Pons (tissue), 1 donor: Measurements from ENCODE around the gene EHBP1L1.

Experiments used
- DNase-seq: peaks from one replicate; pipeline ENCODE4 v3.0.0-alpha.2; 2016; ENCODE audit warnings: low spot score

EHBP1L1 gene

GRCh38 chr11:65546217-65546958 is 29.5 kb upstream of the EHBP1L1 start:
- DNase-seq = no peak

- DNase-seq = no peak
These were observed 28.3 kb upstream of the EHBP1L1 start for GRCh38 chr11:65547446-65548125.

DNA sequence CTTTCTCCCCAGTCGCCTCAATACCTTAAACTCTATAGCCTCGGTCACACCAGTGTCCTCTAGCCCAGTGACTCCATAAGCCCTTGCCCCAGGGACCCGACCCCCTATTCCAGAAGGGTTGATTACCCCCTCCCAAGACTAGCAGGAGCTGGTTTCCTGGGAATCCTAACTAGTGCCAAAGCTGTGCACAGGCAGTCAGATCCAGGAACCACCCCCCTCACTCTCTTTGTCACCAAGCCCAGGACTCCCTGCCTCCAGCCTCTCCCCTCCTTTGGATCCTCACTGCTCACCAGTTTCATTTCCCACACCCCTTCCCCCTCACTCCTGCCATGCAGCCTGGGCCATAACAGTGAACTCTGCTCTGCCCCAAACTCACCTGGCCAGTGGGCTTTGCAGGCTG is 27.5 kb upstream of the EHBP1L1 start:
- DNase-seq = no peak

DNA sequence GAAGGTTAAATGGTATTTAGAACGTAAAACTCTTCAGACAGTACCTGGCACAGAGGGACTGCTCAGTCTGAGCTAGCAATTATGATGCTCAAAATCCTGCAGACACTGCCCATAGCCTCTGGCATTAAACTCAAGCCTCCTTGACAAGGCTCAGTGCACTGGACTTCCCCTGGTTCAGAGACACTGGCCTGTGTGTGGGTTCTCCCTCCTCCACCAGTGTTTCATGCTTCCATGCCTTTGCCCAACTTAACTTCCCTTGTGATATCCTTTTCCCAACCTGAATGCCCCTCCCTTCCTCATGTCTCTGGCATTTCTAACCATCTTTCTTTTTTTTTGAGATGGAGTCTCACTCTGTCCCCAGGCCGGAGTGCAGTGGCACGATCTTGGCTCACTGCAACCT is 26.8 kb upstream of the EHBP1L1 start:
- no peak for DNase-seq

GRCh38 chr11:65551572-65552387 is 24.1 kb upstream of the EHBP1L1 start:
- no peak for DNase-seq

DNA sequence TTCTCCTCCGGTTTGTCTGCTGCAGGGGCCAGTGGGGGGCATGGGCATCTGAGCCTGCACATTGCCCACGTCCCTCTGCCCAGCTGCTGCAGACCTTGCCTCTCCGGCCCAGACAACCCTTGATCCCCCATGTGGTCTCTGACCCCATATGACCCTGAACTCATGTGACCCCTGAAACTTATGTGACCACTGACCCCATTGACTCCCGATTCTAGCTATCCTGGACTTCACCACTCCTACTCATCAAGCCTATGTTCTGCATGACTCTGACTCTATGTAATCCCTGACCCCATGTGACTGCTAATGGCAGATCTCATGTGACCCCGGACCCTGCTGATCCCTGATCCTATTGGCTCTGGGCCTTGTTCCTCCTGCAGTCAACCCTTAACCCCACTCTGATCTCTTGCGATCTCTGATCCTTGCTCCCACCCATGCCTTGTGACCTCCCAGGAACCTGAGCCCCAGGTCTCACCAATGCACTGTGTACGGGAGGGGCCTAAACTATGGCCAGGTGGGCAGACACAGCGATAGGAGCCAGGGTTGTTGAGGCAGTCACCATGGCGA is 23.4 kb upstream of the EHBP1L1 start:
- DNase-seq = no peak

- DNase-seq = no peak
These were observed 22.4 kb upstream of the EHBP1L1 start for GRCh38 chr11:65553301-65554001.

DNA sequence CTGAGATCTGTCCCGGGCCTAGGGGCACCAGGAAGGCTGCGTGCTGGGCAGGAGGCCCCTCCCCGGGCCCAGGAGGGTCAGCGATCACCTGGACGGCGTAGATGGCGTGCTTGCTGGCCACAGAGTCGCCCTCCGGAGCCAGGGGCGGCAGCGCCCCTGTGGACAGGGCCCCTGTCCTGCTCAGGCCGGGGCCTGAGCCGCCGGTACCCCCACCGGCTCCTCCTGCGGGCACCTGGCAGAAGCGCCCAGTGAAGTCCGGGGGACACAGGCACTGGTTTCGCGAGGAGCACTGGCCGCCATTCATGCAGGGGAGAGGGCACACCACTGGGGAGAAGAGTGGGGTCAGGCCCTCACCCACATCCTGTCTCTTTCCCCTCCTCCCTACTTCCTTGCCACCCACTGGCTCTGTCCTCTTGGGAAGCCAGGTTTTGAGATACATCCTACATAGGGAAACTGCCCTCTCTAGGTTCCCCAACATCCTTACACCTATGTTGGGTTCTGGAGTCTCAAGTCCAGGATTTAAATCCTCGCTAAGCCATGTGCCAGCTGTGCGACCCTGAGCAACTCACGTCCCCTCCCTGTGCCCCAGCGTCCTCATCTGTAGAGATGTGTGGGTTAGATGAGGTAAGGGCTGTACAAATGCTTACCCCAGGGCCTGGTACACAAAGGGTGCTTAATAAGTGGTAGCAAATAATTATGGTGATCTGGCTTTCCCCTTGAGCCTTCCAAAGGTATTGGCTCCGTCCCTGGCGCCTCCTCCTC is 21.6 kb upstream of the EHBP1L1 start:
- no peak for DNase-seq

DNA sequence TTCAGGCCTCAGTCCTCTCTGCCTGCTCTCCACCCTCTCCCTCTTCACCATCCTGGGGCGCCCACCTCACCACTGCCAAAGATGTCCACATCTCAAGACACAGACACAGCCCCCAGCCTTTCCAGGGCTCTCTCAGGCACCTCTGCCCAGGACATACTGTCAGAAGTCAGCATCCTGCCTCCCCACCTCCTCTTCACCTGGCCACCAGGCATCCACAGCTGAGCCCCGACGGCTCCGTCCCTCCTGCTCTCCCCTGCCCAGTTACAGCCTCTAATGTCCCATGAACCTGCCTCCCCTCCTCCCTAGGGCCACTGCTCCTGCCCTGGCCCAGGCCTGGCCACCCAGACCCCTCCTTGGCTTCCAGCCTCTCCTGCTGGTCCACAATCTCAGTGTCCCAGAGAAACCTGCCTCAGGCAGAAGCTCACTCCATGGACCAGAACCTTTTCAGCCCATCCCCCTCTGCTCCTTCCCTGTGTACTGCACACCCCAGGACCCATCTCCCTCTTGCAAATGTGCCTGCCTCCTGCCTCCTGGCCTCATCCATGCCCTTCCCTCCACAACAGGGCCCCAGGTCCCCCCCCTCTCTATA is 20.9 kb upstream of the EHBP1L1 start:
- no peak for DNase-seq

DNA sequence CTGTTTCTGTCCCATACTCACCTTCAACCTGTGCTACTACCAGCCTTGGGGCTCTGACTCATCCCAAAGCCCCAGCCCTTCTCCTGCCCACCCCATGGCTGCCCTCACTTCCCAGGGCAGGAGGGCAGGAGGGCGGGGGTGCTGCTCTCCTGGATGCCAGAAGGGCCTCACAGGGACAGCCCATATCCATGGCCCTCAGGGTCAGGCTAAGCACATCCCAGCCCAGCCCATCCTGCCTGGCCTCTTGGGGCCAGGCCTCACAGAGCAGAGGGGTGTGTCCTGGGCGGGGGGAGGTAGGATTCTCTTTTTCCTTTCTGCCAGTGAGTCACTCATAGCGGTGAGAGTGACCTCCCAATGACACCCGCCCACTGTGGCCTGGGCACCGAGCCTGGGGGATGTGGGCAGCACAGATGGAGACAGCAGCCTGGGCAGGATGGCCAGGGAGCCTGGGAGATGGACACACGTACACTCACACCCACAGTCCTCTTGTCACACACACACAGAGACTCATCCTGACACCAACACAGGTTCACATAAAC is 20.1 kb upstream of the EHBP1L1 start:
- DNase-seq = no peak

DNA sequence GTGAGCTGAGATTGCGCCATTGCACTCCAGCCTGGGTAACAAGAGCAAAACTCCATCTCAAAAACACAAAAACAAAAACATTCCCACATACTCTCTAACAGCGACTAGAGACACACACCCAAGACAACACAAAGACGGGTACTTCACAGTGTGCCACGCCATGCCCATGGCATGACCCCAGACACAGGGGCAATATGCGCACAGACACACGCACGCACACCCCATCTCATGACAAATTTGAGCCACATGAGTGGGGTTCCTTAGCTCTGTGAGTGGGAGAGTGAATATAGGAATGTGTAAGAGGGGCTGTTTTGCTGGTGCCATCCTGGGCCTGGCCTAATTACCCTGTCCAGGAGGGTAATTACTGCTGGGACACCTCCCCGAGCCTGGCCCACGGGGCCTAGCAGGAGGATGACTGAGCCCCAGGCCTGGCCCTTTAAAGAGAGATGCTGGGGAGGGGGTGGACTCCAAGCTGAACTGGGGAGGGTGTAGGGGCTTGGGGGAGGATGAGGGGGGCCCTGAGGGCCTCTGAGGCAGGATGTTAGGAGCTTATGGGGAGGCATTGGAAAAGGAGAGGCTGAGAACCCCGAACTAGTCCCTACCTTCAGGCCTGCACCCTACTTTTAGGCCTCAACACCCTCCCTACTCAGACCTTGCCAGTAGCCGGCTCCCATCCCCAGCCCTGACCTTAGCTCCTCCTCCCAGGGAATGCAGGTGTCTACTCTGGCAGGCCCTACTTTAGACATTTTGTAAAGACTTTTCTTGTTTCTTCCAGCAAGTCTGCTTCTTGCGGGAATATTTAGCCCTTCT is 19.2 kb upstream of the EHBP1L1 start:
- no peak for DNase-seq

GRCh38 chr11:65557280-65558001 is 18.4 kb upstream of the EHBP1L1 start:
- DNase-seq = no peak

- DNase-seq = peak; percentile 86
These were observed 17.6 kb upstream of the EHBP1L1 start, which contains the start of gene LTBP3 for GRCh38 chr11:65558002-65558929. TSS of gene LTBP3 (minus strand) at chr11:65558359. CDS start at chr11:65557959, 400 bp downstream.

DNA sequence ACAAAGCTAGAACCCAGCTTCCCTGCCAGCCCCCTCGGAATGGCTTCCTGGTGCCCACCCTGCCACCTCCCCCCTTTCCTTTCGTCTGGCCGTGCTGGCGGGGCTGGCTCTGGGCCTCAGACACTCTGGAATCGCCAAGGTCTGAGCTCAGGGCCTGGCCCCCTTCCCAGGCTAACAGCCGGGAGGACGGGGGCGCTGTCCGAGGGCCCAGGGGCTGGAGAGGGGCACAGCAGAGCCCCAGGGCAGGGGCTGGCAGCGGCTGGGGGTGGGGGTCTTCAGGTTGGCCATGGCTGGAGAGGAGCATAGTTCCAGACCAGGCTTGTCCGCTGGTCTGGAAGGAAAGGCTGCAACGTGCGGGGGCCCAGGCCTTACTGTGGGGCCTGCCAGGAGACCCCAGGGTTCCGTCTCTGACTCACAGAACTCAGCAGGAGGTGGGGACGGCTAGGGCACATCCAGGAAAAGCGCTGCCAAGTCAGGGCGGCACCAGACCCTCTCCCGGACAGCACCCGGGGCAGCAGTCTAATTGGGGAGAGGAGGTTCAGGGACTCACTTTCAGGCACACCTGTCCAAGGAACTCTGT is 16.8 kb upstream of the EHBP1L1 start:
- no peak for DNase-seq

DNA sequence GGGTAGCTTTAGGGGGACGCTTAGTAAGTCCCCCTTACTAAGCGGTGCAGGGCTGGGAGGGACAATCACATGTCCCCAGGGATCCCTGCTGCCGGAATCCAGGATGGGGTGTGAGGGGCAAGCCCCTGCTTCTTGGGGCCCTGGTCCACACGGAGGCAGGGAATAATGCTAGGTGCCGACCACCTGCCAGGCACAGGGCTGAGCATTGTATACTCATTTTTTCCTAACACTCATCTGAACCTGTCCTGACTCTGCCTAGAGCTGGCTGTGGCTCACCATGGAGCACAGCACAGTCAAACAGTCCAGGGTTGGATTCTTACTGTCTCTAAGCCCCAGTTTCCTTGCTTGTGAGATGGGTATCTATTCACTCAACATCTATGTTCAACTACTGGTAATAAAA is 16.3 kb upstream of the EHBP1L1 start:
- no peak for DNase-seq

GRCh38 chr11:65559951-65560537 is 15.8 kb upstream of the EHBP1L1 start:
- DNase-seq = peak; percentile 63
